GM18873 (cell line): ENCODE results near the gene TTC12.

Source experiments
- ATAC-seq: cut with Tn5 transposase; IDR thresholded peaks from one replicate; pipeline ENCODE4 v1.9.1; 2021; ENCODE audit warnings: mild to moderate bottlenecking, moderate library complexity, moderate number of reproducible peaks; ENCODE audit not compliant: unreplicated experiment, low FRiP score

Gene TTC12

DNA sequence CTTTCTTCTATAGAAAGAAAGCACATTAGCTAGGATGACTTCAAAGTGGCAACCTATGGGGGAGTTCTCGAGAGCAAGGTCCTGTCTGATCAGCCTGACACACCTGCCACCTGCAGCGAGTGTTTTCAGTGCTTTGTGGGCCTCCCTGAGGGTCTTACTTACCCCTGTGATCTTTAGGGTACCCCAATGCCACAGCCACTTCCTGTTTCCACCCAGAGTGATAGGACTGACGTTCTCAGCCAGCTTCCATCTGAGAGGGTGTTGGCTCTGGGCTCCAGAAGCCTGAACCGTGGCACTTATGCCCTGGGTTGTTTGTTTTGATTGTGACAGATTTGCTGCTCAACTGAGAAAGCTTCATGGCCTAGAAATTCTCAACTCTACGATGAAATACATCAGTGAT, 51.5 kb downstream of the TTC12 start:
- no peak for ATAC-seq

DNA sequence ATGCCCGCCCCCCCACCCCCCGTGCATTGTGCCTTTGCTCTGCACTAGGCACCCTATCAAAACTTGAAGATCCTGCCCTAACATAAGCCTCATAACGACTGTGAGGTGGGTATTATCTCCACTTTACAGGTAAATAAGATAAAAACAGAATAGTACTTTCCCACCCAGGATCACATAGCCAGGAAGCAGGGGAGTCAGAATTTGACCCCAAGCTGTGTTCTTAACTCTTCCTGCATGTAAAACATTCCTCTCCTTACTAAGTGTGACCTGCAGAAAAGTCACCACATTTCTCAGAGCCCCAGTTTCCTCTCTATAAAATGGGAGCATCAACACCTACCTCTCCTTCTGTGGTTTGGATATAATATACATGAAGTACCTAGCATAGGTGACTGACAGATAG, 55.0 kb downstream of the TTC12 start:
- ATAC-seq = no peak

- ATAC-seq = no peak
These were observed 56.3 kb downstream of the TTC12 start for GRCh38 chr11:113370634-113371033.

DNA sequence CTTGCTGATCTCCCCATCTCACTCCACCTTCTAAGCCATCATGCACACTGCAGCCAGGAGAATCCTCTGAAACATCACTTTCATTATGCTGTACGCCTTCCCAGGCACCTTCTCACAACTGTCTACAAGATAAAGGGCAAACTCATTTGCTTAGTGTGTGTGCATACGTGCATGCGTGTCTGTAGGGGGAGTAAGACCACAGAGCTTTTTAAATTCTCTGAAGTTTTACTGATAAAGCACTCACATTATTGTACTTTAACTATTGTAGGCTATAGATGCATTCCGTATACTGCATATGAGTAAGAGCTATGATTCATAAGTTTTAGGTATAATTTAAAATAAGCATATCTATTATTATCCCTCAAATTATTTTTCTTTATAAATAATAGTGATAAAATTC, 57.9 kb downstream of the TTC12 start:
- no peak for ATAC-seq

GRCh38 chr11:113373306-113373705, 58.9 kb downstream of the TTC12 start:
- ATAC-seq = no peak

- ATAC-seq = no peak
These were observed 59.7 kb downstream of the TTC12 start for GRCh38 chr11:113373981-113374560.

DNA sequence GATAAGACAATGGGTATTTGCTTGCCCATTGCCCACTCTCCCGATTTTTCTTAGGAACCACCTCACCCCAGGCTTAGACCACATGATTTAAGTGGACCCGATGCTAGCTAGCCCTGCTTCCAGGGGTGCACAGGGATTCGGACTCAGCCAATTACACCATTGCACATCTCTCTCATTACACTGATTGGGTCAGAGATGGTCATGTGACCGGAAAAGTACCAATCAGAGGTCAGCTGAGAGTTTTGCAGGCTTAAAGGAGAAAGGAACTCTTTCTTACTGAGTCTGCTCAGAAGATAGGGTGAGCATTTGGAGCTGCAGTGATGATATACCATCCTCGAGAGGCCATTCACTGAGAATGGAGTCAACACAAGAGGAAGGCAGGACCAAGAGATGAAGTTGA, 61.0 kb downstream of the TTC12 start:
- no peak for ATAC-seq

- ATAC-seq = no peak
These were observed 61.8 kb downstream of the TTC12 start for GRCh38 chr11:113376156-113376555.

- ATAC-seq = no peak
These were observed 63.5 kb downstream of the TTC12 start for GRCh38 chr11:113377681-113378412.

- ATAC-seq = no peak
These were observed 64.3 kb downstream of the TTC12 start for GRCh38 chr11:113378692-113379091.

GRCh38 chr11:113382121-113382520, 67.7 kb downstream of the TTC12 start:
- no peak for ATAC-seq

DNA sequence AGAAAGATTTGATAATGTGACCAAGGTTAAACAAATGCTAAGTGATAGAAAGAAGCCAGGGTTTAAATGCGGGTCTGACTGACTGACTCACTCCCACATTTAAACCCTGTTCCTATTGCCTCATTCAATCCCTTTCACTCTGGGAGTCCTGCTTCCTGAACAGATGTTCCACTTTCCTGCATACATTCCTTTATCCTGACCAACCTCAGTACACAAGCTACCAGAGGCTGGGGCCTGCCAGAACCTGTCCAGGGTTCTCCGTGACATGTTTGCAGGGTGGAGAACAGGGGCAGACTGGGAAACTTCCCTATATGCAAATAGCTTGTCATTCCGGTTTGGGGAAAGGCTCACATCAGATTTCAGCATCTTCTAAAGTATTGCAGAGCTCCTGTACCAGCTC, 70.2 kb downstream of the TTC12 start:
- no peak for ATAC-seq

GRCh38 chr11:113385749-113386148, 71.4 kb downstream of the TTC12 start:
- ATAC-seq = no peak

DNA sequence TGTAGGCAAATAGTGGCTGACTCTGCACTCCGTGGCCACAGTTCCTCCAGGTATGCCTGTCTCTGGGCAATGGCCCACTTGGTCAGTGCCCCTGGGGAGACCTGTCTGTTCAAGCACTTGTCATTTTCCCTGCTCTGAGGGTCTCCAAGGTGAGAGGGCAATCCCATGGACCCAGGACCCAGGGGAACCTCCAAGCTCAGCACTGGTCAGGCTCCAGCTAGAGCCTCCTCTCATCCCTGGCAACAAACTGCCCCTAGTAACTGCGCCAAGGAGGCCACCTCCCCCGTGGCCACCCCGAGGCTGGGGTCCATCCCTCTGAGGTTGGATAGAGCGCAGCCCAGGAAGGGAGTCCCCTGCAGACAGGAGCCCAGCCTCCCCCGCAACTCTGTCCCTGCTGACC, 72.5 kb downstream of the TTC12 start:
- ATAC-seq = no peak

DNA sequence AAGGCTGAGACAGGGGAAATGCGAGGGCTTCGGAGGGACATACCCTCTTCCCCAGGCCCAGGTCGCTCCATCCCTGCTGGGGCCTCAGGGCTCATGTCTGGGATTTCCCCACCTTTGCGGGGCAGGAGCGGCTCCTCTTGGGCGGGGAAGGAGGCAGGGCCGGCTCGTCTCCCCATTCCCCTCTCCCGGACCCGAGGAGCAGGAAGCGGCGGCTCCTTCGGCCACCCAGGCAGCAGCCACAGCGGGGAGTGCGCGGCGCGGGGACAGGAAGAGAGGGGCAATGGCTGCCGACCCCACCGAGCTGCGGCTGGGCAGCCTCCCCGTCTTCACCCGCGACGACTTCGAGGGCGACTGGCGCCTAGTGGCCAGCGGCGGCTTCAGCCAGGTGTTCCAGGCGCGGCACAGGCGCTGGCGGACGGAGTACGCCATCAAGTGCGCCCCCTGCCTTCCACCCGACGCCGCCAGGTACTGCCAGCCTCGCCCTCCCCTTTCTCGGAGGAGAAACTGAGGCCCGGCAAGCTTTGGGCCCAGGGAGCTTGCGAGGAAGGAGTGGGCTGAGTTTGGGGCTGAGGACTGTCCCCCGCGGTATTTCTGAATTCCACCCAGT, 73.3 kb downstream of the TTC12 start, which contains the start of gene ANKK1:
Gene ANKK1, plus strand, starts transcription at position 175 of the 607 bp plus-strand sequence. Its CDS starts 106 bp downstream, at position 281.
- ATAC-seq = no peak

DNA sequence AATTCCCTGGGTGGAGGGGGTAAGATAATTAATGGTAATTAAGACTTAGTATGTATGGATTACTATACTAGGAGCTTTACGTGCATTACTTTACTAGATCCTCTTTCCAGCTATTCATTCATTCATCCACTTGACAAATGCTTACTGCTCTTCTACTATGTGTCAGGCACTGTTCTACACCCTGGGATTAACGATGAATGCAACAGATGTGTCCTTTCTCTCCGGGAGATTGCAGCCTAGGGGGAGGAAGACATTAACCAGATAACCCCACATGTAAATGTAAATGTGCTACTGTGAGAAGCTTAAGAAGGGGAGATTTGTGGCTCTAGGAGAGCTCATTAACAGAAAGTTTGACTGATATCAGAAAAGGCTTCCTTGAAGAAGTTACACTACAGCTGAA, 74.9 kb downstream of the TTC12 start:
- no peak for ATAC-seq

- ATAC-seq = no peak
These were observed 78.0 kb downstream of the TTC12 start for GRCh38 chr11:113392236-113392921.

- ATAC-seq = no peak
These were observed 79.2 kb downstream of the TTC12 start for GRCh38 chr11:113393501-113393985.

- no peak for ATAC-seq
These were observed 80.5 kb downstream of the TTC12 start for GRCh38 chr11:113394919-113395318.

DNA sequence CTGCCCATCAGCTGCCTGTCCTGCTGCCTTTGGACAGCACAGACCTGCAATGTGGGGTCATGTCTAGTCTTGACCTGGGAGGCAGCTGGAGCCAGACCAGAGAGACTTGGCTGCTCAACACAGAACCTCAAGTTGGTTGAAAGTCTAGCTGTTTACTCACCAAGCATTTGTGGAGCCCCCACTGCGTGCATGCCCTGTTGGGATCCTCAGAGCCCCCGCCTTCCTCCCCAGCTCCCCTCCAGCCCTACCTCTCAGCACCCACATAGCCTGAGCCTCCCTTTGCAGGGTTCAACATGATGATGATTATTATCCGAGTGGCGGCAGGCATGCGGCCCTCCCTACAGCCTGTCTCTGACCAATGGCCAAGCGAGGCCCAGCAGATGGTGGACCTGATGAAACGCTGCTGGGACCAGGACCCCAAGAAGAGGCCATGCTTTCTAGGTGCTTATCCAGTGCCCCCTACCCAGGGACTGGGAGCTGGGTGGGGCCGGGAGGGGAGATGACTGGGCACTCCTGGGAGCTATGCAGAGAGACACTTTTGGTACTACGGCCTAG, 81.5 kb downstream of the TTC12 start:
- no peak for ATAC-seq

DNA sequence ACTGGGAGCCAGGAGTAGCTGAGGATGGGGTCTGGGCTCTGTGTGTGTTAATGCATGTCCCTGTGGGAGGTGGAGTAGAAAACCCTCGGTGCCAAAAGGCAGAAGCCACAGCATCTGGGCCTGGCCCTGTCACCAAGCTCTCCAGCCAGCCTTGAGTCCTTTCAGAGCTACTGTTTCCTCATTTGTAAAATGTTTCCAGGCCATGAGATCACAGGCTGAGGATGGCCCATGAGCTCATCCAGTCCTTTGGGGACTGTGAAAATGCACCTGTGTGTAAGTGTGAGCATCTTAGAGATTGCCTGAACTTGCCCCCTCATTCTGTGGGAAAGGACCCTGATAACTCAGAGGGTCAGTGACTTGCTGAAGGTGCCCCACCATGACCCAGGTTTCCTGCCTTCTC, 82.3 kb downstream of the TTC12 start:
- ATAC-seq = no peak
